GM12878 (cell line): ENCODE measurements around the gene SSPN. TPM values are rescaled to one million over a fixed set of nuclear protein-coding genes. Genes with fewer than 3 reads are reported as not detected.

Experiments
- ATAC-seq: fragments of 200-7000 bp; cut with Tn5 transposase; 3 replicates; pipeline ENCODE4 v1.9.1; 2020; ENCODE audit warnings: mild to moderate bottlenecking, moderate library complexity
- BruUV-seq: library from RNA; stranded (reverse); fragments of 400-500 nt; replicated peaks from 2 replicates; lab custom pipeline; 2021; lab: Mats Ljungman, UMichigan
- CTCF ChIA-PET: fragments of 300-600 bp; sonication (Branson Sonifier 250); formaldehyde crosslinking; extraction: SDS; loops from one replicate; lab custom pipeline; 2021; ENCODE audit warnings: inconsistent platforms; lab: Yijun Ruan, JAX
- POLR2A ChIA-PET: fragments of 350-600 bp; formaldehyde crosslinking; extraction: SDS; loops from one replicate; lab custom pipeline; 2021; ENCODE audit warnings: inconsistent platforms; lab: Charles Lee
- RAD21 ChIA-PET: fragments of 300-600 bp; sonication (Branson Sonifier 250); formaldehyde crosslinking; loops from one replicate; lab custom pipeline; 2023; ENCODE audit warnings: antibody characterized with exemption; ENCODE audit not compliant: unreplicated experiment; lab: Charles Lee
- SMC1A ChIA-PET: fragments of 300-600 bp; sonication (Branson Sonifier 250); formaldehyde crosslinking; loops from one replicate; lab custom pipeline; 2023; ENCODE audit not compliant: unreplicated experiment, uncharacterized antibody; lab: Charles Lee
- DNase-seq: peaks from one replicate; pipeline ENCODE4 v3.0.0-alpha.2; 2011; ENCODE audit warnings: low read depth, low spot score
- FAIRE-seq: peaks from 3 replicates; lab custom pipeline; 2011; peaks lifted over from hg19 to GRCh38; lab: Jason Lieb, UNC
- H2AFZ ChIP-seq: 2 replicates; pipeline ENCODE4 v1.6.0; 2011; ENCODE audit warnings: low read depth, low read length, control low read depth; ENCODE audit not compliant: control insufficient read depth
- H3K27ac ChIP-seq: 2 replicates; pipeline ENCODE4 v1.5.1; 2011; ENCODE audit warnings: control low read depth; ENCODE audit not compliant: control insufficient read depth, insufficient read depth
- H3K27me3 ChIP-seq, 2 experiments: replicated peaks in 1 of 2; 2 replicates each; pipeline versions ENCODE4 v1.6.0 to v1.6.1; 2011; ENCODE audit warnings: low read length in 1 of 2; ENCODE audit not compliant: control insufficient read depth in 2 of 2, insufficient read depth in 2 of 2
- H3K36me3 ChIP-seq, 2 experiments: 2 replicates each; pipeline ENCODE4 v1.5.1; 2011; ENCODE audit warnings: low read length in 1 of 2; ENCODE audit not compliant: control insufficient read depth in 2 of 2, insufficient read depth in 2 of 2
- H3K4me1 ChIP-seq: 2 replicates; pipeline ENCODE4 v1.6.1; 2011; ENCODE audit warnings: mild to moderate bottlenecking, low read length, moderate library complexity, mixed read lengths; ENCODE audit not compliant: control insufficient read depth, insufficient read depth
- H3K4me2 ChIP-seq: 2 replicates; pipeline ENCODE4 v1.6.0; 2011; ENCODE audit warnings: control low read depth; ENCODE audit not compliant: control insufficient read depth, insufficient read depth
- H3K4me3 ChIP-seq: fragments of 200-600 bp; sonication (generic); 2 replicates; pipeline ENCODE4 v1.5.1; 2016
- H3K79me2 ChIP-seq: 2 replicates; pipeline ENCODE4 v1.6.0; 2011; ENCODE audit warnings: low read length; ENCODE audit not compliant: control insufficient read depth, insufficient read depth
- H3K9ac ChIP-seq: 2 replicates; pipeline ENCODE4 v1.8.0; 2011; ENCODE audit warnings: low read length, control low read depth, mixed read lengths; ENCODE audit not compliant: control insufficient read depth, insufficient read depth
- H3K9me3 ChIP-seq: replicated peaks from 3 replicates; pipeline ENCODE4 v1.5.1; 2011; ENCODE audit warnings: mild to moderate bottlenecking, low read length; ENCODE audit not compliant: control insufficient read depth, insufficient read depth
- H4K20me1 ChIP-seq: 2 replicates; pipeline ENCODE4 v1.6.0; 2011; ENCODE audit not compliant: control insufficient read depth, insufficient read depth
- CHD2 ChIP-seq: IDR thresholded peaks from 2 replicates; pipeline ENCODE4 v1.6.1; 2011; ENCODE audit warnings: low read depth, low read length, improper control_type of control experiment, borderline replicate concordance
- HCFC1 ChIP-seq: fragments of 150-350 bp; IDR thresholded peaks from 2 replicates; pipeline ENCODE4 v1.6.1; 2014; ENCODE audit warnings: low read length
- IKZF1 ChIP-seq: fragments of 450-650 bp; conservative IDR thresholded peaks from 2 replicates; pipeline ENCODE4 v1.6.1; 2017; ENCODE audit warnings: antibody characterized with exemption, mild to moderate bottlenecking
- MAX ChIP-seq: IDR thresholded peaks from 2 replicates; pipeline ENCODE4 v1.6.1; 2012; ENCODE audit warnings: low read depth, low read length, improper control_type of control experiment
- MYB ChIP-seq: fragments of 150-350 bp; IDR thresholded peaks from 2 replicates; pipeline ENCODE4 v1.6.1; 2014; ENCODE audit warnings: mild to moderate bottlenecking, low read depth, low read length, borderline replicate concordance
- POLR2A ChIP-seq: IDR thresholded peaks from 2 replicates; pipeline ENCODE4 v1.6.1; 2011; ENCODE audit warnings: low read depth, mild to moderate bottlenecking, low read length
- SPI1 ChIP-seq: IDR thresholded peaks from 2 replicates; pipeline ENCODE4 v1.6.1; 2011; ENCODE audit warnings: low read depth, mild to moderate bottlenecking, low read length, moderate library complexity, borderline replicate concordance; ENCODE audit not compliant: insufficient read depth
- WGBS: methylation state at CpG from one replicate; pipeline ENCODE4 v1.1.6; 2016; ENCODE audit warnings: low lambda C conversion rate; ENCODE audit not compliant: insufficient replicate concordance, insufficient coverage; ENCODE audit errors: missing lambda C conversion rate; 5-methylcytosine and 5-hydroxymethylcytosine counted together
- in situ Hi-C: fragments of 300-500 bp; cut with MboI; formaldehyde crosslinking; loops from 9 replicates; pipeline ENCODE4 v1.14.3; 2018; ENCODE audit warnings: mixed read lengths
- intact Hi-C: fragments of 100-400 bp; cut with micrococcal nuclease; formaldehyde crosslinking; loops from one replicate; pipeline ENCODE4 v1.14.2; 2022; ENCODE audit not compliant: unreplicated experiment
- polyA plus RNA-seq, 11 experiments: library from polyadenylated mRNA; depleted of rRNA in 4 of 11; unstranded in 6 of 11; stranded (reverse) in 5 of 11; fragments of >200 nt; fragmentation: Nextera tagmentation in 4 of 11; fragmentation: Illumina TruSeq in 1 of 11; extraction: Ambion mirVana in 4 of 11; extraction: Trizol in 1 of 11; gene quantifications; 1 replicate in 1 of 11; 2 replicates in 10 of 11; pipeline versions ENCODE4 v1.2.1 to v1.2.3, GENCODE V29; 2011 to 2016; ENCODE audit warnings: inconsistent platforms in 2 of 11, missing spikeins in 2 of 11, low read depth in 1 of 11
- total RNA-seq, 4 experiments: library from RNA; depleted of rRNA in 3 of 4; stranded (reverse); fragments of >200 nt in 3 of 4; fragmentation: Illumina TruSeq in 1 of 4; extraction: Trizol in 1 of 4; gene quantifications; 2 replicates each; pipeline versions ENCODE4 v1.2.1 to v1.2.3, GENCODE V29; 2013 to 2021

The SSPN gene
- total and polyA plus RNA-seq, 10 of the 15 experiments (the other 5 are each of a cell fraction or from before 2014, with no cell fraction given): 0.04 to 0.41 (median 0.28) TPM; not detected in 5

DNA sequence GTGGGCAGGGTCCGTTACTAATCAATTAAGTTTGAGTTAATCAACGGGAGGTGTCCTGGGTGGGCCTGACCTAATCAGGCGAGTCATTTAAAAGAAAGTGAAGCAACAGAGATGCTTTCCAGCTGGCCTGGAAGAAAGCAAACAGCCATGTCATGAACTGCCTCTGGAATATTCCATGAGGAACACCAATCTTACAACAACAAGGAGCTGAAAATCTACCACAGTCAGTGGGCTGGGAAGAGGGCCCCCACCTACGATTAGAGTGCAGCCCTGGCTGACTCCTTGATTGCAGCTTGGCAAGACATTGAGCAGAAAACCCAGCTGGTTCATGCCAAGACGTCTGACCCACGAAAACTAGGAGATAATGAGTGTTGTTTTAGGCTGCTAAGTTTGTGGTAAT is 56.2 kb downstream of the SSPN start:
- CTCF ChIA-PET: interaction anchor here (1.0 to 1.9 kb wide), 2 partner anchors 10 to 13 kb away, joined by 3 to 6 read pairs; no protein-coding TSS in a partner anchor
- peaks cover 2% of the 10 kb centered on the region; the same call in 1 of the 3 replicates for H3K9me3 ChIP-seq
- no peak for TF ChIP-seq MYB
- no peak for TF ChIP-seq HCFC1
- TF ChIP-seq MAX: no peak
- no peak for TF ChIP-seq IKZF1
- TF ChIP-seq POLR2A: no peak
- no peak overlapping the region for H3K9ac ChIP-seq
- H3K79me2 ChIP-seq: no peaks in the 10 kb centered on the region
- no peak overlapping the region for H3K4me3 ChIP-seq
- H3K27me3 ChIP-seq: no peaks in the 10 kb centered on the region
- FAIRE-seq (no peak), DNase-seq (no peak), ATAC-seq (no peak)
- POLR2A ChIA-PET: interaction anchor here (0.8 kb wide), 2 partner anchors 12 to 19 kb away, joined by 3 read pairs; no protein-coding TSS in a partner anchor
- intact Hi-C loops: no loop called here
- no peaks in the 10 kb centered on the region for H3K4me1 ChIP-seq
- no peak overlapping the region for H2AFZ ChIP-seq
- H4K20me1 ChIP-seq: no peaks in the 10 kb centered on the region
- H3K27ac ChIP-seq: no peak overlapping the region
- H3K4me2 ChIP-seq: no peak overlapping the region
- H3K36me3 ChIP-seq: no peaks in the 10 kb centered on the region
- RAD21 ChIA-PET: interaction anchor here (1.2 kb wide), 1 partner anchor 47 kb away, joined by 4 read pairs; no protein-coding TSS in a partner anchor
- SMC1A ChIA-PET: interaction anchor here (1.0 to 2.1 kb wide), 6 partner anchors 9 to 124 kb away, joined by 3 to 9 read pairs (median 4); no protein-coding TSS in a partner anchor
- in situ Hi-C loops: no loop called here
- BruUV-seq: no TSS peak
- WGBS: 47% methylated on average over 6 of the region's 6 CpGs

GRCh38 chr12:26252946-26253345 is 57.6 kb downstream of the SSPN start:
- no peak overlapping the region for H3K4me2 ChIP-seq
- ChIA-PET CTCF (interaction anchor here (1.1 to 1.3 kb wide), 3 partner anchors 13 to 448 kb away, joined by 3 to 4 read pairs (median 3); no protein-coding TSS in a partner anchor), SMC1A (interaction anchor here (0.6 to 2.3 kb wide), 10 partner anchors 9 to 131 kb away, joined by 3 to 9 read pairs (median 4); no protein-coding TSS in a partner anchor), RAD21 (interaction anchor here (0.6 to 1.2 kb wide), 5 partner anchors 19 to 1235 kb away, joined by 3 to 4 read pairs (median 3); no protein-coding TSS in a partner anchor), POLR2A (interaction anchor here (0.5 to 0.7 kb wide), 5 partner anchors 130 to 624 kb away, joined by 3 to 8 read pairs (median 3); no protein-coding TSS in a partner anchor)
- no peaks in the 10 kb centered on the region for H3K4me1 ChIP-seq
- ATAC-seq (no peak), FAIRE-seq (no peak)
- no peak overlapping the region for H3K9ac ChIP-seq
- H3K4me3 ChIP-seq: no peak overlapping the region
- in situ Hi-C loops: no loop called here
- H3K27me3 ChIP-seq: no peaks in the 10 kb centered on the region
- H3K79me2 ChIP-seq: no peaks in the 10 kb centered on the region
- H4K20me1 ChIP-seq: no peaks in the 10 kb centered on the region
- no TSS peak for BruUV-seq
- H2AFZ ChIP-seq: no peak overlapping the region
- no peak for TF ChIP-seq CHD2
- TF ChIP-seq SPI1: peak; percentile 15; the same call in 1 of the 2 replicates
- TF ChIP-seq, all 136 proteins: peak for 1
- 100% methylated on average over 1 of the region's 1 CpG for WGBS
- H3K36me3 ChIP-seq: no peaks in the 10 kb centered on the region
- intact Hi-C loops: no loop called here
- no peak for DNase-seq
- H3K27ac ChIP-seq: no peak overlapping the region
- H3K9me3 ChIP-seq: peaks cover 2% of the 10 kb centered on the region; the same call in 1 of the 3 replicates
